Eye (tissue), 1 donor: ENCODE measurements around the gene TRIM64C.
"Not testable (repeated sequence)": the region's sequence is repeated elsewhere in the genome, so short reads cannot be mapped to it uniquely, and the experiment has no call there.

Experiments used
- DNase-seq: peaks from one replicate; pipeline ENCODE4 v3.0.0-alpha.2; 2015

Gene TRIM64C

GRCh38 chr11:49059012-49059411 lies at the start of gene TRIM64C:
Gene TRIM64C (minus strand): TSS chr11:49059112. CDS start chr11:49059112, 0 bp downstream.
- not testable (repeated sequence) for DNase-seq

GRCh38 chr11:49102356-49102755 lies 43.4 kb upstream of the TRIM64C start:
- not testable (repeated sequence) for DNase-seq

- not testable (repeated sequence) for DNase-seq
Measured at GRCh38 chr11:49069897-49070296, 11.0 kb upstream of the TRIM64C start.

- DNase-seq, result not testable (repeated sequence)
Measured at GRCh38 chr11:49049821-49050220, 9.1 kb downstream of the TRIM64C start.

GRCh38 chr11:49048229-49048628 lies 10.7 kb downstream of the TRIM64C start:
- DNase-seq, result not testable (repeated sequence)

- DNase-seq, result not testable (repeated sequence)
Measured at GRCh38 chr11:49028523-49028922, 30.4 kb downstream of the TRIM64C start, which contains the start of gene TRIM49B. Gene TRIM49B (plus strand): TSS chr11:49028823. CDS start chr11:49031600, 2,777 bp downstream.
